NCI-H526 treated with DMSO at 0.1 percent for 48 hours (cell line): ENCODE results near the gene NSMCE1.
A peak's percentile ranks its signal among the peaks of the same experiment; 100 is the strongest.

Experiments used
- DNase-seq: peaks from one replicate; lab custom pipeline; 2025; lab: John Stamatoyannopoulos, UW

NSMCE1 gene

GRCh38 chr16:27268376-27269299 lies at the start of gene NSMCE1:
NSMCE1 (minus strand) TSS chr16:27268772; CDS start chr16:27257570, 11,202 bp downstream.
- DNase-seq: peak; percentile 81

DNA sequence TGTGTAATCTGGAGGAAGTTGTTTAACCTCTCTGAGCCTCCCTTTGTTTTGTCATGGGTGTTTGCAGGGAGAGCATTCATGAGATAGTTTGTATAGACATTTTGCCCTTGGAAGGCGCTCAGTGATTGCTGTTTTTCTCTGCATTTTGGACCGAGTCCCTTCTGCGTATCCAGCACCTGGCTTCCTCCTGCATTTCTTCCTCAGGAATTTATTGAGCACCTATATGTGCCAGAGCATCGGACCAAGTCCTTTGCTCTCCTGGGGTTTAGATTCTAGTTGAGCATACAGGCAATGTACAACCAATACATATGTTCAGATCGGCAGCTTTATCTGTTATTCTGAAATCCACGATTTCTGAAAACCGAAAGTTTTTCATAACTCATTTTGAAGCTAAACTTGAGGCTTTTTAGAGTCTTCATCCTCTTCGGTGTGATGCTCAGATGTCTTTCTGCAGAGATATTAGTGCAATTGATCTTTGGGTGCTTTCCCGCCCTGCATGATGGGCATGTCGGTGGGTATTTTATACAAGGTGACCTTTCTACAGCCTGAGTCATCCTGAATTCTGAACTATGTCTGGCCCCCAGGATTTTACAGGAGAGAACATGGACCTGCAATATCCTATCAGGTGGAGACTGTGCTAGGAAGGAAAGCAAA lies 49.3 kb upstream of the NSMCE1 start:
- DNase-seq: no peak

- DNase-seq: no peak
Measured at GRCh38 chr16:27317320-27317719, 48.7 kb upstream of the NSMCE1 start.

GRCh38 chr16:27316038-27316680 lies 47.6 kb upstream of the NSMCE1 start:
- DNase-seq: no peak

DNA sequence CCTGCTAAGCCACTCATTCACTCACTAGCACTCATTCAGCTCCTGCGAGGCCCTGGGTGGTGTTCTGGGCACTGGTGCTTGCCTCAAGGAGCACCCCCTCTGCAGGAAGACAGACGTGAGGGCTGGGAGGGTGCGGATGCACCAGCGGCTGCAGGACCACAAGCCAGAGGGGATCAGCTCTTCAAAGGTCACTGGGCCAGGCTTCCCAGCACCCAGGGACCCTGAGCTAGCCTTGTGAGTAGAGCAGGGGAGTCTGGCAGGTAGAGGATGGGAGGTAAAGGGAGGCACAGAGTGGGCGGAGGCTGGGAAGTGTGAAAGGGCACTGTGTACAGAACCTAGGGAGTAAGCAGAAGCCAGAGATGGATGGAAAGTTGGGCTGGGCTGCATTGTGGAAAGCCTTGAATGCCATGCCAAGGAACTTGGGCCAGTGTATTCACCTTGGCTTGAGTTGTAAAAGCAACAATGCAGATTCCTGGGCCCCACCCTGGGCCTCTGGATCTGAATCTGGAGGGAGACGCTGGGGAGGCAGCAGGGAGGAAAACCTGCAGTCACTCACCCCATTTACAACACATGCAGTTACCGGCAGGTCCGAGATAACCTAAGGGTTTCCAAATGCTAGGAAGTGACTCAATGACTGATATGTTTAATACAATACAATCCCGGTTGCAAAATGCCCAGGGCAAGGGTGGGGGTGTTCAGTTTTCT lies 46.9 kb upstream of the NSMCE1 start:
- DNase-seq: no peak

- no peak for DNase-seq
Measured at GRCh38 chr16:27314986-27315332, 46.4 kb upstream of the NSMCE1 start.

- DNase-seq: no peak
Measured at GRCh38 chr16:27314161-27314723, 45.7 kb upstream of the NSMCE1 start.

DNA sequence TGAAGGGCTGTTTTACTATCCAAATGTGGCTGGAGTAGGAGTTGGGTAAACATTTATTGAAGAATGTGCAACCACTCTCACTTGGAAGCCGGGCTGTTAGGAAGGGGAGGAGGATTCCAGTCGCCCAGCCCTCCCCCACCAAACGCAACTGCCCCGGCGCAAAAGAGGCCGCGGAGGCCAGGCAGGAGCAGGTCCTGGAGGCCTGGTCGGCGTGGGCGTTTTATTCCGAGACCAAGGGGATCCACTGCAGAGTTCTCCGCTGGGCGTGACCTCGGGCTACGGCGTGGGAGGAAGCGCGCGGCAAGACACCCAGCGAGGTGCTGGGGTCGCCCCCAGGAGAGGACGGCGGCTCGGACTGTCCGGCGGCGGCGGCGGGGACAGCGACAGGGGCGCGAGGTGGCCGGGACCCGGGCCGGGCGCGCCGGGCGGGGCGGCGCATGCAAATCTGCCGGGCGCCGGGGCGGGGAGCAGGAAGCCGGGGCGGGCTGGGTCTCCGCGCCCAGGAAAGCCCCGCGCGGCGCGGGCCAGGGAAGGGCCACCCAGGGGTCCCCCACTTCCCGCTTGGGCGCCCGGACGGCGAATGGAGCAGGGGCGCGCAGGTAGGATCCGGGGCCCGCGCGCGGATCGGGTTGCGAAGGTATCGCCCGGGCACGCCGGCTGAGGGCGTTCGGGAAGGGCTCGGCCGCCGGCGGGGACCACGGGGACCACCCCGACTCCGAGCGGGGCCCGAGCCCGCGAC lies 45.0 kb upstream of the NSMCE1 start, which contains the start of gene IL4R:
Gene IL4R, plus strand, starts transcription at position 553 of the 739 bp plus-strand sequence. CDS start 26,230 bp downstream, outside the sequence.
- DNase-seq: peak; percentile 58

GRCh38 chr16:27312580-27313421 lies 44.2 kb upstream of the NSMCE1 start:
- DNase-seq: no peak

DNA sequence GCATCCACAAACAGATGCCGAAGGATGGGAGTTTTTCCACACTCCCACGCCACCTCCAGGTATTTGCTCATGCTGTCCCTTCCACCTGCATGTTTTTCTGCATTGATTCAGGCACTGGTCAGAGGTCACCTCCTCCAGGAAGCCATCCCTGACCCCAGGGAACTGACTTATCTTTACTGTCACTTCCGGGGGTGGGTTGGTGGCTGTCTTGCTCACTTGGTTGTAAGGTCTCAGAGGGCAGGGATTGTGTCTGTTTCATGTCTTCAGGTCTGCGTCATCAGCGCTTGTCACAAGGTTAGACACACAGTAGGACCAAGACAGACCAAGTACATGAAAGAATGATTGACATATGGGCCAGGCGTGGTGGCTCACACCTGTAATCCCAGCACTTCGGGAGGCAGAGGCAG lies 43.3 kb upstream of the NSMCE1 start:
- no peak for DNase-seq

GRCh38 chr16:27311448-27311830 lies 42.9 kb upstream of the NSMCE1 start:
- no peak for DNase-seq

- DNase-seq: no peak
Measured at GRCh38 chr16:27310576-27311447, 42.2 kb upstream of the NSMCE1 start.

GRCh38 chr16:27308792-27309191 lies 40.2 kb upstream of the NSMCE1 start:
- DNase-seq: no peak

DNA sequence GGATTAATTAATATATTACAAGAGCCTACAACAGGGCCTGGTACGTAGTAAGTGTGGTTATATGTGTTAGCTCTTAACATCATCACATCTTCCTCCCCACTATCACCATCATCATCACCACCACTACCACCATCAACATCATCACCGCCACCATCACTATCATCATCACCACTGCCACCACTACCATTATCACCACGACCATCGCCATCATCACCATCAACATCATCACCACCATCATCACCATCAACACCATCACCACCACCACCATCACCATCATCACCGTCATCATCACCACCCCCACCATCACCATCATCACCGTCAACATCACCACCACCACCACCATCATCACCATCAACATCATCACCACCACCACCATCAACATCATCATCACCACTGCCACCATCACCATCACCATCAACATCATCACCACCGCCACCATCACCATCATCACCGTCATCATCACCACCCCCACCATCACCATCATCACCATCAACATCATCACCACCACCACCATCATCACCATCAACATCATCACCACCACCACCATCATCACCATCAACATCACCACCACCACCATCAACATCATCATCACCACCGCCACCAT lies 37.4 kb upstream of the NSMCE1 start:
- DNase-seq: no peak

DNA sequence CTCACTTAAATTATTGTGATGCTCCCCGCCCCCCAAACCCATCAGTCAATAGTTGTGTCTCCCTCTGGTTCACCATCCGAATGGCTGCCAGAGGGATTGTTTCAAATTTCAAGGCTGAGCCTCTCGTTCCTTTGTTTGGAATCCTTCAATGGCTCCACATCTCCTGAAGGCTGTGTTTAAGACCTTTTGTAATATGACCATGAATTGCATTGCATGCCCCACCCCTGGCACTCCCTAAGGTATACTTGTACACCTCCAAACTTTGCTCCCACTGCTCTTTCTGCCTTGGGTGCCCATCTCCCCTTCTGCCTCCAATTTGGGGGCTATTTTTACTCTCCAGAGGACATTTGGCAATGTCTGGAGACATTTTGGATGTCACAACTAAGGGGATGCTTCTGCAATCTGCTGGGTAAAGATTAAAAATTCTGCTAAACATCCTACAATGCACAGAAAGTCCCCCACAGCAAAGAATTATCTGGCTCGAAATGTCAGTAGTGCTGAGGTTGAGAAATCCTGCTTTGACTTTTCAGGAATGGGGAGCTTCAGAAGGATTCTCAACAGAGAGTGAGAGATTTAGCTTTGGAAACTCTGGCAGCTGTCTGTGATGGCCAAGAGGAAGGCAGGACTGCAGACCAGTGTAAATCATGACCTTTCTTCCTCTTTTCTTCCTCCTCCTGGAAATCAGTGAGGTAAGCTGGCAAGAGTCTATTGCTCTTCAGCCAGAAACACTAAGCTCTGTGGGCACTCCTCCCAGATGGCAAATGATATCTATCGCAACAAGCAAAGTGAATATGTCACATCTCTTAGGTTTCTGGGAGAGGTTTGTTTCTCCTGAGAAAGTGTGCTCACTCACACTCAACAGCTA lies 36.5 kb upstream of the NSMCE1 start:
- no peak for DNase-seq

DNA sequence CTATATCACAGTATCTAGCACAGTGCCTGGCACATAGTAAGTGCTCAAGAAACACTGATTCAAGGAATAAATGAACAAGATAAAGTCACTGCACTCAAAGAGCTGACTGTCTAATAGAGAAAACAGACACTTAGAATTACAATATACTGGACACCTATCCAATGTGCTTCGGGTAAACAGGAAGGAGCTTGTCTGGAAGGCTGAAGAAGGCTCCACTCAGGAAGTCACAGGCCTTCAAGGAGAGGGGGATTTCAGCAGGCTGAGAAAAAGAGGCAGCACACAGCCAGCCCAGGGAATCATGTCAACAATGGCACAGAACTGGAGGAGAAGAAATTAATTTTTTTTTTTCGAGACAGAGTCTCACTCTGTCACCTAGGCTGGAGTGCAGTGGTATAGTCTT lies 35.5 kb upstream of the NSMCE1 start:
- DNase-seq: no peak

GRCh38 chr16:27303256-27304100 lies 34.9 kb upstream of the NSMCE1 start:
- DNase-seq: no peak
